Endothelial cell of umbilical vein (primary cell): ENCODE measurements around the gene ERBB4. TPM values are rescaled to one million over a fixed set of nuclear protein-coding genes. Genes with fewer than 3 reads are reported as not detected.

Experiments
- BruUV-seq: library from RNA; stranded (reverse); fragments of 400-500 nt; replicated peaks from 2 replicates; lab custom pipeline; 2021; lab: Mats Ljungman, UMichigan
- CTCF ChIA-PET: fragments of 300-600, 350-600 bp; sonication (Branson Sonifier 250); formaldehyde crosslinking; loops from one replicate; lab custom pipeline; 2021; ENCODE audit warnings: antibody characterized with exemption, inconsistent platforms; lab: Charles Lee
- POLR2A ChIA-PET: fragments of 300-600, 350-600 bp; sonication (Branson Sonifier 250); formaldehyde crosslinking; loops from one replicate; lab custom pipeline; 2021; ENCODE audit warnings: antibody characterized with exemption, inconsistent platforms; lab: Charles Lee
- DNase-seq: peaks from one replicate; pipeline ENCODE4 v3.0.0-alpha.2; 2011; ENCODE audit warnings: low read depth, low spot score
- FAIRE-seq: peaks from 2 replicates; lab custom pipeline; 2011; peaks lifted over from hg19 to GRCh38; lab: Jason Lieb, UNC
- H2AFZ ChIP-seq: 2 replicates; pipeline ENCODE4 v1.6.0; 2012; ENCODE audit warnings: low read depth, low read length, control low read depth, inconsistent platforms
- H3K27ac ChIP-seq: 2 replicates; pipeline ENCODE4 v1.5.1; 2011; ENCODE audit warnings: low read depth, mild to moderate bottlenecking, control low read depth, low read length, moderate library complexity; ENCODE audit not compliant: insufficient read depth
- H3K27me3 ChIP-seq, 2 experiments: 2 replicates each; pipeline versions ENCODE4 v1.6.0 to v1.6.1; 2011; ENCODE audit warnings: low read length in 2 of 2, mixed read lengths in 1 of 2; ENCODE audit not compliant: control insufficient read depth in 2 of 2, insufficient read depth in 2 of 2
- H3K36me3 ChIP-seq, 2 experiments: 2 replicates in 1 of 2; 3 replicates in 1 of 2; pipeline ENCODE4 v1.5.1; 2011; ENCODE audit warnings: low read length in 2 of 2, mild to moderate bottlenecking in 1 of 2, moderate library complexity in 1 of 2; ENCODE audit not compliant: control insufficient read depth in 2 of 2, insufficient read depth in 2 of 2; ENCODE audit errors: extremely low read depth in 1 of 2
- H3K4me1 ChIP-seq: 3 replicates; pipeline ENCODE4 v1.5.1; 2011; ENCODE audit warnings: mild to moderate bottlenecking, low read length; ENCODE audit not compliant: control insufficient read depth, insufficient read depth; ENCODE audit errors: extremely low read depth
- H3K4me2 ChIP-seq: 2 replicates; pipeline ENCODE4 v1.6.1; 2011; ENCODE audit warnings: low read length, control low read depth, mixed read lengths; ENCODE audit not compliant: insufficient read depth
- H3K4me3 ChIP-seq, 3 experiments: fragments of 200-600 bp in 1 of 3; sonication (generic), shearing (Covaris generic) in 1 of 3; replicated peaks in 1 of 3; 2 replicates each; pipeline ENCODE4 v1.5.1; 2011 to 2016; ENCODE audit warnings: control low read depth in 3 of 3, low read length in 3 of 3, mild to moderate bottlenecking in 2 of 3, inconsistent platforms in 1 of 3, low read depth in 1 of 3, moderate library complexity in 1 of 3; ENCODE audit not compliant: insufficient read depth in 1 of 3
- H3K79me2 ChIP-seq: 2 replicates; pipeline ENCODE4 v1.6.0; 2012; ENCODE audit warnings: low read length, inconsistent platforms; ENCODE audit not compliant: control insufficient read depth, insufficient read depth
- H3K9ac ChIP-seq: replicated peaks from 2 replicates; pipeline ENCODE3; 2011; ENCODE audit warnings: low read length, control low read depth; ENCODE audit not compliant: insufficient read depth; ENCODE audit errors: extremely low read depth
- H3K9me1 ChIP-seq: replicated peaks from 3 replicates; pipeline ENCODE4 v1.6.0; 2011; ENCODE audit warnings: mild to moderate bottlenecking, low read length; ENCODE audit not compliant: control insufficient read depth, insufficient read depth; ENCODE audit errors: extremely low read depth
- H3K9me3 ChIP-seq: replicated peaks from 2 replicates; pipeline ENCODE4 v1.5.1; 2012; ENCODE audit warnings: low read length, inconsistent platforms; ENCODE audit not compliant: control insufficient read depth, insufficient read depth
- H4K20me1 ChIP-seq: replicated peaks from 2 replicates; pipeline ENCODE3; 2011; ENCODE audit warnings: mild to moderate bottlenecking, low read length; ENCODE audit not compliant: control insufficient read depth, insufficient read depth; ENCODE audit errors: extremely low read depth
- CTCF ChIP-seq, 2 donors: IDR thresholded peaks; 1 replicate in 1 of 2; 2 replicates in 1 of 2; pipeline ENCODE4 v1.5.1; 2011; ENCODE audit warnings: low read length in 2 of 2, mild to moderate bottlenecking in 2 of 2, moderate library complexity in 2 of 2, control low read depth in 1 of 2, inconsistent platforms in 1 of 2, low read depth in 1 of 2; ENCODE audit not compliant: insufficient read depth in 1 of 2; ENCODE audit errors: extremely low read depth in 1 of 2
- EZH2 ChIP-seq: IDR thresholded peaks from 2 replicates; pipeline ENCODE4 v1.6.1; 2012; ENCODE audit warnings: borderline replicate concordance, low read depth, mild to moderate bottlenecking, moderate library complexity, low read length, inconsistent platforms; ENCODE audit not compliant: severe bottlenecking
- FOS ChIP-seq: IDR thresholded peaks from 2 replicates; pipeline ENCODE4 v1.6.1; 2011; ENCODE audit warnings: mild to moderate bottlenecking, low read length, moderate library complexity, borderline replicate concordance; ENCODE audit not compliant: insufficient read depth
- GATA2 ChIP-seq: IDR thresholded peaks from 2 replicates; pipeline ENCODE4 v1.7.0; 2011; ENCODE audit warnings: low read depth, mild to moderate bottlenecking, moderate library complexity, mixed read lengths, low read length; ENCODE audit not compliant: insufficient read length, insufficient read depth
- JUN ChIP-seq: IDR thresholded peaks from 2 replicates; pipeline ENCODE4 v1.6.1; 2011; ENCODE audit warnings: borderline replicate concordance, low read depth; ENCODE audit not compliant: insufficient read length, insufficient read depth
- MAX ChIP-seq: IDR thresholded peaks from 2 replicates; pipeline ENCODE4 v1.6.1; 2011; ENCODE audit not compliant: insufficient read depth, insufficient read length
- MYC ChIP-seq: IDR thresholded peaks from one replicate; pipeline ENCODE4 v1.6.1; 2011; ENCODE audit warnings: mild to moderate bottlenecking, low read depth, low read length
- POLR2A ChIP-seq: IDR thresholded peaks from 2 replicates; pipeline ENCODE4 v1.6.1; 2012; ENCODE audit warnings: low read depth, mild to moderate bottlenecking, control low read depth, low read length
- POLR2AphosphoS5 ChIP-seq: IDR thresholded peaks from 2 replicates; pipeline ENCODE4 v1.6.1; 2012; ENCODE audit warnings: low read depth, mild to moderate bottlenecking, control low read depth, low read length, moderate library complexity; ENCODE audit not compliant: insufficient read depth
- dilution Hi-C: fragments of 300-500 bp; cut with MboI; formaldehyde crosslinking; loops from one replicate; pipeline ENCODE4 v1.15.0; 2019; ENCODE audit warnings: low sequenced_read_pairs; ENCODE audit not compliant: extremely low pct_ligation_motif_present
- intact Hi-C: fragments of 100-400 bp; cut with micrococcal nuclease; formaldehyde crosslinking; loops from one replicate; pipeline ENCODE4 v1.10.0; 2022
- polyA plus RNA-seq, 4 experiments: library from polyadenylated mRNA; depleted of rRNA in 3 of 4; stranded (reverse) in 3 of 4; unstranded in 1 of 4; fragments of >200 nt; gene quantifications; 2 replicates each; pipeline versions ENCODE4 v1.2.1 to v1.2.3, GENCODE V29; 2011 to 2012; ENCODE audit warnings: missing spikeins in 1 of 4
- total RNA-seq: library from RNA; stranded (reverse); gene quantifications from 2 replicates; pipeline ENCODE4 v1.2.3, GENCODE V29; 2021

The ERBB4 gene
- total and polyA plus RNA-seq, 2 donors (not counting 3 experiments of a cell fraction or from before 2014, with no cell fraction given), result 0.01 to 0.27 TPM

GRCh38 chr2:212441821-212442220 is 96.8 kb downstream of the ERBB4 start:
- Histone ChIP-seq H3K27ac (no peak overlapping the region), H3K9me3 (no peaks in the 10 kb centered on the region), H2AFZ (no peak overlapping the region), H3K36me3 (no peaks in the 10 kb centered on the region), H3K9ac (no peak overlapping the region), H3K4me1 (no peaks in the 10 kb centered on the region), H4K20me1 (no peaks in the 10 kb centered on the region), H3K4me3 (no peak overlapping the region), H3K79me2 (no peaks in the 10 kb centered on the region), H3K9me1 (no peaks in the 10 kb centered on the region), H3K4me2 (no peak overlapping the region), H3K27me3 (no peaks in the 10 kb centered on the region)
- no TSS peak for BruUV-seq
- intact Hi-C loops (no loop called here), dilution Hi-C loops (no loop called here)
- ChIA-PET POLR2A (no interaction called here), CTCF (no interaction called here)
- TF ChIP-seq EZH2 (no peak), POLR2A (no peak), FOS (no peak), GATA2 (no peak), CTCF (IDR thresholded peaks at IDR 0.05; ENCODE audit: extremely low read depth in 1 of 2, insufficient read depth in 1 of 2, low read depth in 1 of 2, low read length in 2 of 2) (no peak), MAX (no peak), MYC (no peak), JUN (no peak), POLR2AphosphoS5 (no peak)
- FAIRE-seq (no peak), DNase-seq (no peak)
